ENCODE data around the gene PLTP.
A peak's percentile ranks its signal among the peaks of the same experiment; 100 is the strongest.
"Not testable (repeated sequence)": the region's sequence is repeated elsewhere in the genome, so short reads cannot be mapped to it uniquely, and the experiment has no call there.

PLTP gene

GRCh38 chr20:45944151-45944964 is 32.4 kb upstream of the PLTP start:
- DNase-seq, result peak; percentile 50

- peak; percentile 24 for DNase-seq
These were observed 31.7 kb upstream of the PLTP start for GRCh38 chr20:45943613-45944012.

GRCh38 chr20:45940469-45940868 is 28.5 kb upstream of the PLTP start:
- no peak for DNase-seq

- no peak for DNase-seq
These were observed 28.1 kb upstream of the PLTP start for GRCh38 chr20:45940053-45940452.

- no peak for DNase-seq
These were observed 26.9 kb upstream of the PLTP start for GRCh38 chr20:45938727-45939438.

- DNase-seq, result no peak
These were observed 25.8 kb upstream of the PLTP start for GRCh38 chr20:45937765-45938164.

GRCh38 chr20:45935416-45936046 is 23.6 kb upstream of the PLTP start:
- DNase-seq, result no peak

- DNase-seq, result peak; percentile 99
These were observed 22.8 kb upstream of the PLTP start, which contains the start of gene PCIF1 for GRCh38 chr20:45934586-45935415. Gene PCIF1 (plus strand): TSS chr20:45934683. CDS start chr20:45939000, 4,317 bp downstream.

GRCh38 chr20:45934046-45934585 is 22.2 kb upstream of the PLTP start:
- peak; percentile 80 for DNase-seq

- peak; percentile 30 for DNase-seq
These were observed 21.5 kb upstream of the PLTP start for GRCh38 chr20:45933266-45934045.

GRCh38 chr20:45931680-45932079 is 19.7 kb upstream of the PLTP start:
- not testable (repeated sequence) for DNase-seq

GRCh38 chr20:45927071-45927878 is 15.3 kb upstream of the PLTP start:
- DNase-seq, result no peak

GRCh38 chr20:45926731-45927070 is 14.7 kb upstream of the PLTP start:
- DNase-seq, result no peak

GRCh38 chr20:45925821-45926506 is 14.0 kb upstream of the PLTP start:
- DNase-seq, result no peak

- no peak for DNase-seq
These were observed 12.7 kb upstream of the PLTP start for GRCh38 chr20:45924391-45925261.

GRCh38 chr20:45921337-45922189 is 9.6 kb upstream of the PLTP start:
- no peak for DNase-seq

- DNase-seq, result no peak
These were observed 8.7 kb upstream of the PLTP start for GRCh38 chr20:45920462-45921336.

Measured in NK-92 treated with Interleukin-12 subunit alpha and Interleukin-12 subunit beta, amount 100 ng/mL, for 24 hours (cell line).